K562 (cell line): ENCODE results near the gene GPT2. TPM values are rescaled to one million over a fixed set of nuclear protein-coding genes. Genes with fewer than 3 reads are reported as not detected.

ENCODE experiments used
- CCAR2 ChIP-seq: fragments of 200-400 bp; formaldehyde crosslinking; IDR thresholded peaks from 2 replicates; pipeline ENCODE4 v1.6.1; 2017; ENCODE audit warnings: mild to moderate bottlenecking, low read depth, low read length
- CHCHD3 ChIP-seq: fragments of 250-450 bp; sonication (Bioruptor Pico); IDR thresholded peaks from 2 replicates; pipeline ENCODE4 v2.1.2; 2022; ENCODE audit warnings: mild to moderate bottlenecking
- CTCFL ChIP-seq: IDR thresholded peaks from 2 replicates; pipeline ENCODE4 v1.6.1; 2011; ENCODE audit warnings: borderline replicate concordance, low read depth, mild to moderate bottlenecking, moderate library complexity, low read length; ENCODE audit not compliant: insufficient read depth, poor library complexity, severe bottlenecking
- ESRRA ChIP-seq: fragments of 450-650 bp; IDR thresholded peaks from 2 replicates; pipeline ENCODE4 v1.6.1; 2014; ENCODE audit warnings: low read depth, mild to moderate bottlenecking, moderate library complexity, borderline replicate concordance
- EZH2 ChIP-seq: IDR thresholded peaks from 2 replicates; pipeline ENCODE4 v1.6.1; 2012; ENCODE audit warnings: low read depth, mild to moderate bottlenecking, inconsistent platforms, low read length, borderline replicate concordance
- JUNB ChIP-seq: fragments of 450-650 bp; formaldehyde crosslinking; conservative IDR thresholded peaks from 2 replicates; pipeline ENCODE4 v1.4.0; 2020; ENCODE audit warnings: mild to moderate bottlenecking
- RFX7 ChIP-seq: fragments of 250-450 bp; sonication (Bioruptor Pico); IDR thresholded peaks from 2 replicates; pipeline ENCODE4 v1.5.1; 2021; ENCODE audit warnings: mild to moderate bottlenecking
- SETDB1 ChIP-seq: IDR thresholded peaks from one replicate; pipeline ENCODE4 v1.6.1; 2012; ENCODE audit warnings: low read length, control low read depth, inconsistent platforms
- TCF15 ChIP-seq: fragments of 250-450 bp; sonication (Bioruptor Pico); IDR thresholded peaks from 2 replicates; pipeline ENCODE4 v1.8.0; 2022; ENCODE audit warnings: moderate library complexity, mild to moderate bottlenecking, inconsistent platforms
- TGIF2 ChIP-seq: sonication (generic); formaldehyde crosslinking; IDR thresholded peaks from 2 replicates; pipeline ENCODE4 v1.8.1; 2022; ENCODE audit warnings: mild to moderate bottlenecking, missing genetic modification reagents, moderate library complexity
- U2AF1 ChIP-seq: fragments of 200-400 bp; formaldehyde crosslinking; optimal IDR thresholded peaks from 2 replicates; pipeline ENCODE3; 2017; ENCODE audit warnings: mild to moderate bottlenecking, low read depth, low read length, moderate library complexity
- ZBED1 ChIP-seq: IDR thresholded peaks from 2 replicates; pipeline ENCODE4 v1.6.1; 2014
- ZBTB26 ChIP-seq: fragments of 450-650 bp; formaldehyde crosslinking; IDR thresholded peaks from 2 replicates; pipeline ENCODE4 v1.4.0; 2022; ENCODE audit warnings: missing genetic modification characterization
- ZC3H4 ChIP-seq: sonication (generic); formaldehyde crosslinking; IDR thresholded peaks from 2 replicates; pipeline ENCODE4 v1.9.0; 2021; ENCODE audit warnings: missing genetic modification reagents, borderline replicate concordance
- ZNF407 ChIP-seq: fragments of 450-650 bp; IDR thresholded peaks from 2 replicates; pipeline ENCODE4 v1.6.1; 2016; ENCODE audit warnings: low read depth
- ZNF764 ChIP-seq: fragments of 250-450 bp; sonication (Bioruptor Pico); IDR thresholded peaks from 2 replicates; pipeline ENCODE4 v1.4.0; 2020; ENCODE audit warnings: low read depth, mild to moderate bottlenecking, moderate library complexity
- polyA plus RNA-seq, 8 experiments: library from polyadenylated mRNA; depleted of rRNA in 4 of 8; stranded (reverse) in 5 of 8; unstranded in 3 of 8; fragments of >200 nt; fragmentation: Nextera tagmentation in 2 of 8; fragmentation: Illumina TruSeq in 1 of 8; extraction: Ambion mirVana in 2 of 8; extraction: Trizol in 1 of 8; gene quantifications; 2 replicates each; pipeline versions ENCODE4 v1.2.1 to v1.2.3, GENCODE V29; 2011 to 2014; ENCODE audit warnings: inconsistent platforms in 1 of 8, missing spikeins in 1 of 8
- total RNA-seq, 7 experiments: library from RNA; depleted of rRNA in 6 of 7; stranded (reverse); fragments of >200 nt in 6 of 7; fragmentation: Illumina TruSeq in 2 of 7; extraction: Trizol in 2 of 7; gene quantifications; 2 replicates each; pipeline versions ENCODE4 v1.2.1 to v1.2.3, GENCODE V29; 2011 to 2021; ENCODE audit warnings: low replicate concordance in 1 of 7

The GPT2 gene
- total and polyA plus RNA-seq, 9 of the 15 experiments (the other 6 are each of a cell fraction or from before 2014, with no cell fraction given): 0.79 to 14.4 (median 5.8) TPM

- TF ChIP-seq ZBTB26 (CRISPR knock-in tag) (no peak), CTCFL (peak; percentile 66), ZNF764 (CRISPR knock-in tag) (peak; percentile 87), JUNB (CRISPR knock-in tag) (no peak), ZBED1 (no peak), CHCHD3 (no peak), ZC3H4 (CRISPR knock-in tag) (no peak), U2AF1 (no peak), CCAR2 (no peak), TGIF2 (CRISPR knock-in tag) (no peak), SETDB1 (no peak), ESRRA (no peak), TCF15 (no peak), ZNF407 (no peak), RFX7 (CRISPR knock-in tag) (no peak), EZH2 (no peak)
These were observed 45.5 kb downstream of the GPT2 start (continued) for GRCh38 chr16:46929378-46930332.
